ENCODE measurements around the gene MXD3.

MXD3 gene

DNA sequence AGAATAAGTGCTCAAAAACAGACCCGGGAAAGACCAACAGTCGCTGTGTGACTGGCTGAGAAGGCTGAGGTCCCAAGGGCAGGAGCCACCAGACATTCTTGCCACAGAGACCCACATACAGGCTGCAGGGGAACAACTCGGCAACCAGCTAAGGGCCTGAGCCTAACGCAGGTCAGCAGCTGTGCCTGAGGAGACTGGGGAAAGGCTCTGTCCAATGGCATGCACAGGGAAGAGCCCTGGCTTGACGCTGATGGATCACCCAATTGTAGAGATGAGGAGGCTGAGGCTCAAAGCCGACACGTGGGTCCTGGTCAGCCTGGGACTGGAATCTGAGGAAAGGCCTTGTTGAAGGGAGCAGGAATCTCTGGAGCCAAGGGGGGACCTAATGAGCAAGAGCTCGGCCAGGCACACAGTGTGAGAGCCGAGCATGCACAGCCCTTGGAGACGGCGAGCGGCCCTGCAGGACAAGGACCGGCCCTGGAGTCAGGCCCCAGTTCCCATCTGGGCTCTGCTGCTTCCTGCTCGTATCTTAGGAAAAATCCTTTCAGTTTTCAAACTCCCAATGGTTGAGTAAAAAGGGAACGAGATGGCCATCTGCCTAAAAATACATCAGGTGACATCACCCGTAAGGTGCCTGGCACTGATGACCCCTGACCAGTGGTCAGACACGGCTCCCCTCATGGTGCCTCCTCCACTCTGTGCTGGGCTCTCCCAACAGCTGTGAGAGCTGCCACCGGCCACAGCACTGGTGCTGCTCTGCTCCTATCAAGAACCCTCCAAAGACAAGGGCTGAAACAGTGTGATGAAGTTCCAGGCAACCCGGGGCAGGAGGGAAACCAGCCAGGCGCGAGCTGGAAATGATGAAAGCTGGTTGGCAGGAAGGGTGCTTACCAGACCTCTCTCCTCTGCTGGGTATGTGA is 23.3 kb upstream of the MXD3 start (continued):
- TF ChIP-seq MZF1 (tag by site-specific recombination; IDR thresholded peaks at IDR 0.05; ENCODE audit: borderline replicate concordance): no peak
- no peak for TF ChIP-seq ZNF146 (tag by site-specific recombination; IDR thresholded peaks at IDR 0.05)
- TF ChIP-seq ZNF138 (tag by site-specific recombination; IDR thresholded peaks at IDR 0.05; ENCODE audit: borderline replicate concordance): no peak
- TF ChIP-seq ZNF140 (tag by site-specific recombination; IDR thresholded peaks at IDR 0.05): no peak
- TF ChIP-seq ZNF626 (tag by site-specific recombination; IDR thresholded peaks at IDR 0.05): no peak
- no peak for TF ChIP-seq HOXC10 (CRISPR knock-in tag; IDR thresholded peaks at IDR 0.05)
- TF ChIP-seq ZNF549 (tag by site-specific recombination; IDR thresholded peaks at IDR 0.05): no peak
- TF ChIP-seq KLF8 (tag by site-specific recombination; IDR thresholded peaks at IDR 0.05): no peak
- no peak for TF ChIP-seq KLF9 (tag by site-specific recombination; IDR thresholded peaks at IDR 0.05; ENCODE audit: low read depth)
- TF ChIP-seq ZNF48 (tag by site-specific recombination; IDR thresholded peaks at IDR 0.05): no peak
- TF ChIP-seq, protein P1, sequence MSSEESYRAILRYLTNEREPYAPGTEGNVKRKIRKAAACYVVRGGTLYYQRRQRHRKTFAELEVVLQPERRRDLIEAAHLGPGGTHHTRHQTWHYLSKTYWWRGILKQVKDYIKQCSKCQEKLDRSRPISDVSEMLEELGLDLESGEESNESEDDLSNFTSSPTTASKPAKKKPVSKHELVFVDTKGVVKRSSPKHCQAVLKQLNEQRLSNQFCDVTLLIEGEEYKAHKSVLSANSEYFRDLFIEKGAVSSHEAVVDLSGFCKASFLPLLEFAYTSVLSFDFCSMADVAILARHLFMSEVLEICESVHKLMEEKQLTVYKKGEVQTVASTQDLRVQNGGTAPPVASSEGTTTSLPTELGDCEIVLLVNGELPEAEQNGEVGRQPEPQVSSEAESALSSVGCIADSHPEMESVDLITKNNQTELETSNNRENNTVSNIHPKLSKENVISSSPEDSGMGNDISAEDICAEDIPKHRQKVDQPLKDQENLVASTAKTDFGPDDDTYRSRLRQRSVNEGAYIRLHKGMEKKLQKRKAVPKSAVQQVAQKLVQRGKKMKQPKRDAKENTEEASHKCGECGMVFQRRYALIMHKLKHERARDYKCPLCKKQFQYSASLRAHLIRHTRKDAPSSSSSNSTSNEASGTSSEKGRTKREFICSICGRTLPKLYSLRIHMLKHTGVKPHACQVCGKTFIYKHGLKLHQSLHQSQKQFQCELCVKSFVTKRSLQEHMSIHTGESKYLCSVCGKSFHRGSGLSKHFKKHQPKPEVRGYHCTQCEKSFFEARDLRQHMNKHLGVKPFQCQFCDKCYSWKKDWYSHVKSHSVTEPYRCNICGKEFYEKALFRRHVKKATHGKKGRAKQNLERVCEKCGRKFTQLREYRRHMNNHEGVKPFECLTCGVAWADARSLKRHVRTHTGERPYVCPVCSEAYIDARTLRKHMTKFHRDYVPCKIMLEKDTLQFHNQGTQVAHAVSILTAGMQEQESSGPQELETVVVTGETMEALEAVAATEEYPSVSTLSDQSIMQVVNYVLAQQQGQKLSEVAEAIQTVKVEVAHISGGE (tag by site-specific recombination; conservative IDR thresholded peaks at IDR 0.05; ENCODE audit: low read depth): no peak

DNA sequence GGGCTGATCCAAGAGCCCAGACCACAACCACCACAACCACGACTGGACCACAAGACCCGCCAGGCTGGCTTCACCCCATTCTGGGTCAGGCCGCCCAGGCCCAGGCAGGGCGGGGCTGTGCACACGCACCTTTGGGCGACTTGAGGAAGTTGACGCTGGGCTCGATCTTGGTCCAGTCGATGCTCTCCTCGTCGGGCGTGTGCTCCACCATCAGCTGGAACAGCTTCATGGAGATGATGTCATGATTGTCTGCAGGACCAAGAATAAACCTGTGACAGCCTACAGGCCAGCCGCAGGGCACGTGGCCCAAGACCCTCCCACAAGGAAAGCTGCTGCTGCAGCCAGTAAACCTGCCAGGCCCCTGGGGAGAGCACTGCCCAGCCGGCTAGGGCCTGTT is 22.5 kb upstream of the MXD3 start:
- POLR2A ChIA-PET: interaction anchor here (1.7 kb wide), 1 partner anchor 17 kb away, joined by 7 read pairs; the partner anchor contains the start of gene LMAN2
- H3K4me3 ChIP-seq (ENCODE audit: low read depth, low read length): no peak overlapping the region
- no peaks in the 10 kb centered on the region for H3K4me1 ChIP-seq (ENCODE audit: control insufficient read depth, insufficient read depth, low read length)
- no peak for TF ChIP-seq ZNF223 (tag by site-specific recombination; IDR thresholded peaks at IDR 0.05)
- TF ChIP-seq, protein P2, sequence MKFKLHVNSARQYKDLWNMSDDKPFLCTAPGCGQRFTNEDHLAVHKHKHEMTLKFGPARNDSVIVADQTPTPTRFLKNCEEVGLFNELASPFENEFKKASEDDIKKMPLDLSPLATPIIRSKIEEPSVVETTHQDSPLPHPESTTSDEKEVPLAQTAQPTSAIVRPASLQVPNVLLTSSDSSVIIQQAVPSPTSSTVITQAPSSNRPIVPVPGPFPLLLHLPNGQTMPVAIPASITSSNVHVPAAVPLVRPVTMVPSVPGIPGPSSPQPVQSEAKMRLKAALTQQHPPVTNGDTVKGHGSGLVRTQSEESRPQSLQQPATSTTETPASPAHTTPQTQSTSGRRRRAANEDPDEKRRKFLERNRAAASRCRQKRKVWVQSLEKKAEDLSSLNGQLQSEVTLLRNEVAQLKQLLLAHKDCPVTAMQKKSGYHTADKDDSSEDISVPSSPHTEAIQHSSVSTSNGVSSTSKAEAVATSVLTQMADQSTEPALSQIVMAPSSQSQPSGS (tag by site-specific recombination; IDR thresholded peaks at IDR 0.05; ENCODE audit: low read depth): 0 out of 2 replicates have a peak, but pooled peaks have one; percentile 45
- CTCF ChIA-PET: interaction anchor here (0.6 to 1.4 kb wide), 2 partner anchors 15 to 198 kb away, joined by 3 to 8 read pairs; no protein-coding TSS in a partner anchor
- H3K27ac ChIP-seq (ENCODE audit: extremely low read depth, low read depth, low read length): no peak overlapping the region
- H3K36me3 ChIP-seq (ENCODE audit: control insufficient read depth in 2 of 2, insufficient read depth in 1 of 2, low read length in 2 of 2): peaks cover 11 to 98% of the 10 kb centered on the region in 2 experiments; a peak in 2 of 3 replicates
- H3K9me3 ChIP-seq (ENCODE audit: control insufficient read depth, insufficient read depth, low read depth, low read length): no peaks in the 10 kb centered on the region

DNA sequence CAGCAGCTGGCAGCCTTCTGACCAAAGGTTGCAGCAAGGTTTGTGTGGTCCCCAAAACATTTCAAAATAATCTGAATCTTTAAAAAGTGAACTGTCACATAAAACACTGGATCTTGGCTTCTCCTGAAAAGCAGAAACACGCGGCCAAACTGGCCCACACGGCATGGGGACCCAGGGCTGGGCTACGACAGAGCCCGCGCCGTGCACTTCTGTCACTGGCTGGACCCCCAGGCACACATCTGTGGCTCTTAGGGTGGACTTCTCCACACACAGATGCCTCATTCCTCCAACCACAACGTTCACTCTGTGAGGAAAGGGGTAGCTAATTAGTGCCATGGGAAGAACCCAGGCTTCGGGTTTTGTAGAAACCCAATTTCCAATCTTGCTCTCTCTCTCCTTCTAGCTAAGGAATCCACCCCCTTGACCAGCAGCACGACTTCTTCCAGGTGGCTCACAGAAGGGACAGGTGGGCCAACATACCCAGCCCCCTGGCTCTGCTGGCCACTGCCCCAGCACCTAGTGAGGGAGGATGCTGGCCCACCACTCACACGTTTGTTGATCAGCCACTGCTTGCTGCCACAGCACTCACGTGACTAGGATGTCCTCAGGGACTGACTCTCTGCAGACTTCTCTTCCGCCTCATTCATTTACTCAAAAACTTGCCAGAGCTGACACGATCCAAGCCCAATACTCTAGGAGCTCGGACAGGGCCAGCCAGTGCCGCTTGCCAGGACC is 21.9 kb upstream of the MXD3 start:
- ChIA-PET CTCF (interaction anchor here (0.6 to 1.4 kb wide), 3 partner anchors 15 to 197 kb away, joined by 3 to 8 read pairs (median 3); no protein-coding TSS in a partner anchor), POLR2A (interaction anchor here (1.7 kb wide), 1 partner anchor 17 kb away, joined by 7 read pairs; the partner anchor contains the start of gene LMAN2)
- H3K9me3 ChIP-seq (ENCODE audit: control insufficient read depth, insufficient read depth, low read depth, low read length): no peaks in the 10 kb centered on the region
- H3K4me1 ChIP-seq (ENCODE audit: control insufficient read depth, insufficient read depth, low read length): no peaks in the 10 kb centered on the region
- H3K4me3 ChIP-seq (ENCODE audit: low read depth, low read length): no peak overlapping the region
- no peak overlapping the region for H3K27ac ChIP-seq (ENCODE audit: extremely low read depth, low read depth, low read length)
- peaks cover 8 to 92% of the 10 kb centered on the region in 2 experiments; a peak in 2 of 3 replicates for H3K36me3 ChIP-seq (ENCODE audit: control insufficient read depth in 2 of 2, insufficient read depth in 1 of 2, low read length in 2 of 2)
- TF ChIP-seq ZNF677 (tag by site-specific recombination; IDR thresholded peaks at IDR 0.05) (no peak), ZNF10 (tag by site-specific recombination; IDR thresholded peaks at IDR 0.05) (peak; percentile 78)
